Karpas-422 (cell line): ENCODE results near the gene CNTNAP2. TPM values are rescaled to one million over a fixed set of nuclear protein-coding genes. Genes with fewer than 3 reads are reported as not detected.

Experiments used
- DNase-seq: peaks from one replicate; pipeline ENCODE4 v3.0.0-alpha.2; 2015
- H2AFZ ChIP-seq: fragments of 200-600 bp; sonication (generic); 2 replicates; pipeline ENCODE4 v1.6.1; 2014; ENCODE audit warnings: antibody characterized with exemption, low read length, mixed read lengths
- H3K27ac ChIP-seq: fragments of 200-600 bp; sonication (generic); 2 replicates; pipeline ENCODE4 v1.5.1; 2014; ENCODE audit warnings: mild to moderate bottlenecking, low read length, moderate library complexity
- H3K27me3 ChIP-seq: fragments of 200-600 bp; sonication (generic); 2 replicates; pipeline ENCODE4 v1.6.1; 2014; ENCODE audit warnings: low read length, mixed read lengths
- H3K36me3 ChIP-seq: fragments of 200-600 bp; sonication (generic); 2 replicates; pipeline ENCODE4 v1.6.1; 2014; ENCODE audit warnings: low read length, mixed read lengths; ENCODE audit not compliant: insufficient read depth
- H3K4me1 ChIP-seq: fragments of 200-600 bp; sonication (generic); 2 replicates; pipeline ENCODE4 v1.6.1; 2014; ENCODE audit warnings: mild to moderate bottlenecking, low read length, mixed read lengths
- H3K4me2 ChIP-seq: fragments of 200-600 bp; sonication (generic); 2 replicates; pipeline ENCODE4 v1.6.1; 2014; ENCODE audit warnings: low read length, low read depth, mild to moderate bottlenecking; ENCODE audit not compliant: poor library complexity, severe bottlenecking
- H3K4me3 ChIP-seq: fragments of 200-600 bp; sonication (generic); 2 replicates; pipeline ENCODE4 v1.5.1; 2014; ENCODE audit warnings: mild to moderate bottlenecking, antibody characterized with exemption, low read length, mixed read lengths
- H3K79me2 ChIP-seq: fragments of 200-600 bp; sonication (generic); 2 replicates; pipeline ENCODE4 v1.6.1; 2014; ENCODE audit warnings: mild to moderate bottlenecking, low read length, mixed read lengths
- H3K9ac ChIP-seq: fragments of 200-600 bp; sonication (generic); 2 replicates; pipeline ENCODE4 v1.6.0; 2014; ENCODE audit warnings: low read length
- H3K9me2 ChIP-seq: fragments of 200-600 bp; sonication (generic), shearing (Covaris generic); replicated peaks from 2 replicates; pipeline ENCODE4 v1.6.0; 2014; ENCODE audit warnings: mild to moderate bottlenecking, low read length, moderate library complexity; ENCODE audit not compliant: insufficient read depth
- H3K9me3 ChIP-seq: fragments of 300-700, 200-600 bp; sonication (generic); 2 replicates; pipeline ENCODE4 v1.6.1; 2014; ENCODE audit warnings: low read length, mixed read lengths
- H4K20me1 ChIP-seq: fragments of 200-600 bp; sonication (generic); 2 replicates; pipeline ENCODE4 v1.6.1; 2014; ENCODE audit warnings: mild to moderate bottlenecking, antibody characterized with exemption, low read length, low read depth; ENCODE audit not compliant: insufficient read depth
- total RNA-seq: library from RNA; depleted of rRNA; stranded (reverse); fragments of >200 nt; shearing (Covaris generic); gene quantifications from 2 replicates; pipeline ENCODE4 v1.2.3, GENCODE V29; 2014; ENCODE audit warnings: low replicate concordance

Gene CNTNAP2
- total RNA-seq, 1 experiment from 2014 or later: not detected

DNA sequence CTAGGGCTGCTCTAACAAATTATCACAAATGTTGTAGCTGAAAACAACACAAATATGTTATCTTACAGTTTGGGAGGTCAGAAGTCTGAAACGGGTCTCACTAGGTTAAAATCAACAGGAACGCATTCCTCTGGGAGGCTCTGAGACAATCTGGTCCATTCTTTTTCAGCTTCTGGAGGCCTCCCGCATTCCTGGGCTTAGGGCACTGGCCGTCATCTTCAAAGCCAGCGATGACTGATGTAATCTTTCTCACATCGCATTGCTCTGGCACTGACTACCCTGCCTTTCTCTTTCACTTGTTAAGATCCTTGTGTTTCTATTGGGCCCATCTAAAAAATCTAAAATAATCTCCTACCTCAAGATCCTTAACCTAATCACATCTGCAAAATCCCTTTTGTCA lies 1402.5 kb downstream of the CNTNAP2 start:
- Histone ChIP-seq H3K9ac (no peak overlapping the region), H3K9me3 (0 out of 2 replicates have a peak, but pooled peaks cover 3% of the 10 kb centered on the region), H3K4me2 (no peak overlapping the region), H3K79me2 (no peaks in the 10 kb centered on the region), H3K9me2 (no peaks in the 10 kb centered on the region), H3K27ac (no peak overlapping the region), H3K4me1 (no peaks in the 10 kb centered on the region), H3K4me3 (no peak overlapping the region), H3K36me3 (no peaks in the 10 kb centered on the region), H4K20me1 (no peaks in the 10 kb centered on the region), H2AFZ (no peak overlapping the region), H3K27me3 (no peaks in the 10 kb centered on the region)
- no peak for DNase-seq

DNA sequence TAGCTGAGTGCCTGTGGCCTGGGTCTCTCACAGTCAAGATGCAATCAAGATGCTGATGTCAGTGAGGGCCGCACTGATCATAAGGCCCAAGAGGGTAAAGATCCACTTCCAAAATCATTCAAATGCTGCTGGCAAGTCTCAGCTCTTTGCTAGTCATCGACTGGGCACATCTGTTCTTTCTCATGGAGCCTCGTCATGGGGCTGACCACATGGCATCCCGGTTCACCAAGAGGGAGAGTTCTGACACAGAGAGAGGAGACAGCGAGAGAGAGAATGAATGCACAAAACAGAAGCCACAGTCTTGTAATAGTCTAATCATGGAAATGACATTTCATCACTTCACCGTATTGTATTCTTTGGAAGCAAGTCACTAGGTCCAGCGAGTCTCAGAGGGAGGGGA lies 1406.5 kb downstream of the CNTNAP2 start:
- H3K9me2 ChIP-seq: no peaks in the 10 kb centered on the region
- no peak overlapping the region for H2AFZ ChIP-seq
- H4K20me1 ChIP-seq: no peaks in the 10 kb centered on the region
- H3K9ac ChIP-seq: no peak overlapping the region
- H3K4me2 ChIP-seq: no peak overlapping the region
- H3K27me3 ChIP-seq: no peaks in the 10 kb centered on the region
- no peaks in the 10 kb centered on the region for H3K4me1 ChIP-seq
- DNase-seq: no peak
- no peak overlapping the region for H3K27ac ChIP-seq
- no peaks in the 10 kb centered on the region for H3K36me3 ChIP-seq
- no peaks in the 10 kb centered on the region for H3K9me3 ChIP-seq
- no peak overlapping the region for H3K4me3 ChIP-seq
- no peaks in the 10 kb centered on the region for H3K79me2 ChIP-seq

DNA sequence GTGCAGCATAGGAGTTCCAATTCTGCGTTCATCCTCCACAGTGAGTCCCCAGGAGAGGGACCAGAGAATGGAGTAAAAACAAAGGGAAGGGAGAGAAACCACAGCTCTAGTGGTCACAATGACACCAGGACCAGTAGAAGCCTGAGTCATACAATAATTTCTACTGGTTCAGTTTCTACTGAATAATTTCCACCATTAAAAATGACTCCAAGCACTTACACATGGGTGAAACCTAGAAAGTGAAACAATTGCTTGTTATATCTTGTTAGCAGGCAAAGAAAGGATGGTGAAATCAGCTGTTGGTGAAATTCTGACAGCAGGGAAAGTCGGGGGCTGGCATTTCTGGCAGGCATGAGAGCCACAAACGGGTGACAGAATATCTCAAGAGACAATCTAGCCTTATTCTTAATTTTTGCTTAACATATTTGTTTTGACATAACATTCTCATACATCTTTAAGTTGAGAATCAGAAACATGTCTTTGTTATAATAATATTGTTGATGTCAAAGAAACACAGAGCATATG lies 1408.2 kb downstream of the CNTNAP2 start:
- no peaks in the 10 kb centered on the region for H4K20me1 ChIP-seq
- no peak for DNase-seq
- no peak overlapping the region for H3K4me3 ChIP-seq
- H3K9me3 ChIP-seq: no peaks in the 10 kb centered on the region; the same call in 1 of the 2 replicates
- H3K4me1 ChIP-seq: no peaks in the 10 kb centered on the region
- H3K9ac ChIP-seq: no peak overlapping the region
- H3K27me3 ChIP-seq: no peaks in the 10 kb centered on the region
- H3K79me2 ChIP-seq: no peaks in the 10 kb centered on the region
- no peaks in the 10 kb centered on the region; the same call in 1 of the 2 replicates for H3K9me2 ChIP-seq
- H3K36me3 ChIP-seq: no peaks in the 10 kb centered on the region
- H3K4me2 ChIP-seq: no peak overlapping the region
- no peak overlapping the region for H2AFZ ChIP-seq
- H3K27ac ChIP-seq: no peak overlapping the region

DNA sequence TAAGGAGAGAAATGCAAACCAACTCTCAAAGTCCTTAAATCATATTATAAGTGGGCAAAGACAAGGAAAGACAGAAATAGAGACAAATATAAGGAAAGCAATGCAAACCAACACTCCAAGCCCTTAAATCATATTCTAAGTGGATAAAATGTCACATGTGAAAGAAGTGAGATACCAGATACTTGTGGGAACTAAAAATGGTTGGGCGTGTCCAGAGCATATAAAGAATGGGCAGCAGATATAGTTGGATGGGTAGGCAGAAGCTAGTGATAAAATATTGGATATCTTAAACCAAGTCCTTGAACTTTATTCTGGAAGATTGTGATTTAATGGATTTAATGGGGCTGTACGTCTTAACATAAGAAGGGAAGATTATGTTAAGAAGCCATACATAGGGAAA lies 1408.7 kb downstream of the CNTNAP2 start:
- Histone ChIP-seq H3K79me2 (no peaks in the 10 kb centered on the region), H3K27me3 (no peaks in the 10 kb centered on the region), H3K27ac (no peak overlapping the region), H3K4me3 (no peak overlapping the region), H2AFZ (no peak overlapping the region), H3K36me3 (no peaks in the 10 kb centered on the region), H3K4me2 (no peak overlapping the region), H3K4me1 (no peaks in the 10 kb centered on the region), H4K20me1 (no peaks in the 10 kb centered on the region), H3K9me3 (no peaks in the 10 kb centered on the region; the same call in 1 of the 2 replicates), H3K9ac (no peak overlapping the region), H3K9me2 (no peaks in the 10 kb centered on the region; the same call in 1 of the 2 replicates)
- DNase-seq: no peak

DNA sequence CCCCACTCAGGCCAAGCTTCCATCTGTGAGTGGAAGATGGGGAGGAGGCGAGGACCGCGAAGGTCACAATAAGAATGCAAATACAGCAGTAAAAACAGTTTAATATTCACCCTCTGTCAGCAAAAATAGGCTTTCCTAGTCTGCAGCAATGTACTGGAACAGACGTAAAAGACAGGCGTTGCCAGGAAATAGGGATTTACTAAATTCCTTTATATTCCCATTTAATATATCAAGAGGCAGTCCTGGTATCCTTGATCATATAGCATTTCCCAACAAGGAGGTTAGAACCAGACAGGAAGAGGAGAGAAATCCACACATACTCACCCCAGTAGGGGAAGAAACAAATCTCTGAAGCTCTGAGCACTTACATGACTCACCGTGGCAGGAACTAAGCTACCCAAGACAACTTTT lies 1419.1 kb downstream of the CNTNAP2 start:
- H3K9ac ChIP-seq: no peak overlapping the region

DNA sequence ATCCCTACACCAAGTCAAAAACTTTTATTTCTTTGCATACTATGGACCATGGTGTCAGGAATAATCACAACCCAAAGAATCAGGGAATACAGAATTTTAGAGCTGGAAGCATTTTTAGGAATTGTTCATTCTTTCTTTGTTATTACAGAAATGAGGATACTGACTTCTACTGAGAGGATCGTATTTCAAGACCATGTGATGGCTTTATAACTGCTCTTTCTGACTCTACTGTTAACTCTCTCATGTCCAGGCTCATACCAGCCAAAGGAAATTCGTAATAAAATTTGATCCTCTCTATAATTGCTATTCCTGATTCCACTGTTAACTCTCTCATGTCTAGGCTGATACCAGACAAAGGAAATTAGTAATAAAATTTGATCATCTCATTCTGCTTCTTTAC lies 1423.1 kb downstream of the CNTNAP2 start:
- Histone ChIP-seq H3K27me3 (no peaks in the 10 kb centered on the region), H3K79me2 (no peaks in the 10 kb centered on the region), H3K27ac (no peak overlapping the region), H3K4me2 (no peak overlapping the region), H3K9ac (no peak overlapping the region), H4K20me1 (no peaks in the 10 kb centered on the region), H3K9me3 (peaks cover 15% of the 10 kb centered on the region; the same call in 1 of the 2 replicates), H3K4me1 (no peaks in the 10 kb centered on the region), H2AFZ (no peak overlapping the region), H3K4me3 (no peak overlapping the region), H3K9me2 (no peaks in the 10 kb centered on the region), H3K36me3 (no peaks in the 10 kb centered on the region)
- DNase-seq: no peak

More for the DNA sequence above, 1419.1 kb downstream of the CNTNAP2 start:
- no peaks in the 10 kb centered on the region for H3K27me3 ChIP-seq
- DNase-seq: no peak
- peaks cover 3% of the 10 kb centered on the region; the same call in 1 of the 2 replicates for H3K9me3 ChIP-seq
- H3K79me2 ChIP-seq: no peaks in the 10 kb centered on the region
- H4K20me1 ChIP-seq: no peaks in the 10 kb centered on the region
- H3K27ac ChIP-seq: no peak overlapping the region
- no peaks in the 10 kb centered on the region for H3K4me1 ChIP-seq
- no peak overlapping the region for H2AFZ ChIP-seq
- H3K9me2 ChIP-seq: no peaks in the 10 kb centered on the region
- no peak overlapping the region for H3K4me2 ChIP-seq
- H3K36me3 ChIP-seq: no peaks in the 10 kb centered on the region
- no peak overlapping the region for H3K4me3 ChIP-seq

DNA sequence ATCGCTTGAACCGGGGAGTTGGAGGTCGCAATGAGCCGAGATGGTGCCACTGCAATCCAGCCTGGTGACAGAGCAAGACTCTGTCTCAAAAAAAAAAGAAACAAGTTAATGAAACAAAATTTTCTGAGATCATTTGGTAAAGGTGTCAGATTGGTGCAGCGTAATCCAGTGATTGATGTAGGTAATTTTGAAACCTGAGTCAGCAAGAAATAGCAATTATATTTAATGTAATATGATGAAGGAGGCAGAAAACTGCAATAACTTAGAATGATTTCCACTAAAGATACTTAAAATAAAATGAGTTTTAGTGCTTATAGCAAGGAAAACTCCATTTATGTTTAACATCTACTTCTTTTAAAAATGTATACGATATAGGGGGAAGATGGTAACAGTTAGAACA lies 1424.1 kb downstream of the CNTNAP2 start:
- no peaks in the 10 kb centered on the region for H4K20me1 ChIP-seq
- H3K79me2 ChIP-seq: no peaks in the 10 kb centered on the region
- no peak overlapping the region for H3K9ac ChIP-seq
- no peaks in the 10 kb centered on the region for H3K27me3 ChIP-seq
- H3K9me2 ChIP-seq: no peaks in the 10 kb centered on the region
- no peak overlapping the region for H3K27ac ChIP-seq
- DNase-seq: no peak
- H3K4me3 ChIP-seq: no peak overlapping the region
- H2AFZ ChIP-seq: no peak overlapping the region
- H3K36me3 ChIP-seq: no peaks in the 10 kb centered on the region
- H3K9me3 ChIP-seq: peaks cover 17% of the 10 kb centered on the region
- no peak overlapping the region for H3K4me2 ChIP-seq
- H3K4me1 ChIP-seq: no peaks in the 10 kb centered on the region

DNA sequence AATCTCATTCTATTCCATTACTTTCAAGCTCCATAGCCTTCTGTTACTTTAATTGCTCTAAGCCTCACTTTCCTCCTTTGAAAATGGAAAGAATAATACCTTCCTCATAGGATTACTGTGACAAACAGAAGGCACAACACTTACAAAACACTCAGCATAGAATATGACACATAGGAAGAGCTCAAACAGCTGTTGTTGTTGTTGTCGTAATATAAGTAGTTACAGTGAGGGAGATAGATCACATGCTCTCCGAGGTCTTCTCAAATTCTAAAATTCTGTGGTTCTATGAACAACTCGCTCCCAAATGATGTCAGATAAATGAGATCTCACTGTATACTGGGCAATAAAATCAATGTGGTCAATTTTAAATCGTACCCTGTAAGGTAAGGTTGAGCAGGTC lies 1424.7 kb downstream of the CNTNAP2 start:
- Histone ChIP-seq H3K4me1 (no peaks in the 10 kb centered on the region), H3K27me3 (no peaks in the 10 kb centered on the region), H3K9ac (no peak overlapping the region), H3K79me2 (no peaks in the 10 kb centered on the region), H3K27ac (no peak overlapping the region), H3K9me3 (peaks cover 17% of the 10 kb centered on the region), H2AFZ (no peak overlapping the region), H3K4me3 (no peak overlapping the region), H4K20me1 (no peaks in the 10 kb centered on the region), H3K4me2 (no peak overlapping the region), H3K36me3 (no peaks in the 10 kb centered on the region), H3K9me2 (no peaks in the 10 kb centered on the region)
- DNase-seq: no peak
